ENCODE data around the gene QSOX2. TPM values are rescaled to one million over a fixed set of nuclear protein-coding genes. Genes with fewer than 3 reads are reported as not detected.
A peak's percentile ranks its signal among the peaks of the same experiment; 100 is the strongest.

QSOX2 gene
- total RNA-seq, 6 donors from 2014 or later = 6.9 to 14.8 (median 10.1) TPM

- 63 to 67% methylated on average over 9 to 12 of the region's 12 CpGs for WGBS, 2 donors
- no peaks in the 10 kb centered on the region for H3K36me3 ChIP-seq
- H3K4me3 ChIP-seq = no peak overlapping the region
- ATAC-seq (ENCODE audit: low FRiP score in 2 of 2) (no peak), DNase-seq (no peak)
- peaks cover 0 to 6% (median 0%) of the 10 kb centered on the region in 4 donors for H3K27me3 ChIP-seq
- H3K4me1 ChIP-seq = no peaks in the 10 kb centered on the region
- no peak overlapping the region for H3K27ac ChIP-seq
- no peaks in the 10 kb centered on the region for H3K9me3 ChIP-seq
- TF ChIP-seq CTCF (IDR thresholded peaks at IDR 0.05) (no peak), POLR2A (IDR thresholded peaks at IDR 0.05) (no peak), EP300 (IDR thresholded peaks at IDR 0.05) (no peak), POLR2AphosphoS5 (IDR thresholded peaks at IDR 0.05) (no peak)
Observed at GRCh38 chr9:136175616-136176197, 69.9 kb downstream of the QSOX2 start.

GRCh38 chr9:136174779-136175615 is 70.6 kb downstream of the QSOX2 start:
- no peaks in the 10 kb centered on the region for H3K4me1 ChIP-seq
- no peak overlapping the region for H3K27ac ChIP-seq
- peaks cover 0 to 13% (median 2%) of the 10 kb centered on the region in 4 donors for H3K27me3 ChIP-seq
- H3K36me3 ChIP-seq = no peaks in the 10 kb centered on the region
- H3K4me3 ChIP-seq = no peak overlapping the region
- DNase-seq (peak in 1 of 2 donors; percentile 44), ATAC-seq (ENCODE audit: low FRiP score in 2 of 2) (no peak)
- WGBS, 2 donors = 61 to 62% methylated on average over 3 to 8 of the region's 8 CpGs
- no peaks in the 10 kb centered on the region for H3K9me3 ChIP-seq
- TF ChIP-seq CTCF (IDR thresholded peaks at IDR 0.05) (no peak), POLR2AphosphoS5 (IDR thresholded peaks at IDR 0.05) (no peak), POLR2A (IDR thresholded peaks at IDR 0.05) (no peak), EP300 (IDR thresholded peaks at IDR 0.05) (no peak)

- no peaks in the 10 kb centered on the region for H3K9me3 ChIP-seq
- no peak overlapping the region for H3K4me3 ChIP-seq
- no peak overlapping the region for H3K27ac ChIP-seq
- H3K27me3 ChIP-seq = peaks cover 0 to 13% (median 2%) of the 10 kb centered on the region in 4 donors
- peak in 1 of 2 donors; percentile 70 for DNase-seq
- H3K36me3 ChIP-seq = no peaks in the 10 kb centered on the region
- no peak for TF ChIP-seq POLR2A (IDR thresholded peaks at IDR 0.05)
- no peak for TF ChIP-seq POLR2AphosphoS5 (IDR thresholded peaks at IDR 0.05)
- no peak for TF ChIP-seq CTCF (IDR thresholded peaks at IDR 0.05)
- TF ChIP-seq EP300 (IDR thresholded peaks at IDR 0.05) = no peak
- ATAC-seq (ENCODE audit: low FRiP score in 2 of 2) = no peak
- no peaks in the 10 kb centered on the region for H3K4me1 ChIP-seq
- 72 to 86% methylated on average over 4 to 14 of the region's 14 CpGs for WGBS, 2 donors
Observed at GRCh38 chr9:136173648-136174290, 71.8 kb downstream of the QSOX2 start.

- Histone ChIP-seq H3K36me3 (no peaks in the 10 kb centered on the region), H3K4me1 (no peaks in the 10 kb centered on the region), H3K27ac (no peak overlapping the region), H3K9me3 (no peaks in the 10 kb centered on the region), H3K27me3 (peaks cover 0 to 13% (median 2%) of the 10 kb centered on the region in 4 donors), H3K4me3 (no peak overlapping the region)
- TF ChIP-seq POLR2A (IDR thresholded peaks at IDR 0.05) (no peak), CTCF (IDR thresholded peaks at IDR 0.05) (no peak), EP300 (IDR thresholded peaks at IDR 0.05) (no peak), POLR2AphosphoS5 (IDR thresholded peaks at IDR 0.05) (no peak)
- WGBS, 2 donors = 71 to 81% methylated on average over 1 to 11 of the region's 16 CpGs
- no peak for ATAC-seq (ENCODE audit: low FRiP score in 2 of 2)
- peak in 1 of 2 donors; percentile 60 for DNase-seq
Observed at GRCh38 chr9:136172412-136173079, 73.1 kb downstream of the QSOX2 start.

Measured in upper lobe of left lung (tissue), 6 donors.